Activated CD4-positive, alpha-beta T cell treated with anti-CD3 and anti-CD28 coated beads, Interleukin-2, amount 50 U/mL, for 1 hour (primary cell): ENCODE results near the gene GSG1L.

Experiments
- DNase-seq: peaks from one replicate; pipeline ENCODE4 v3.0.0-alpha.2; 2020

Gene GSG1L

DNA sequence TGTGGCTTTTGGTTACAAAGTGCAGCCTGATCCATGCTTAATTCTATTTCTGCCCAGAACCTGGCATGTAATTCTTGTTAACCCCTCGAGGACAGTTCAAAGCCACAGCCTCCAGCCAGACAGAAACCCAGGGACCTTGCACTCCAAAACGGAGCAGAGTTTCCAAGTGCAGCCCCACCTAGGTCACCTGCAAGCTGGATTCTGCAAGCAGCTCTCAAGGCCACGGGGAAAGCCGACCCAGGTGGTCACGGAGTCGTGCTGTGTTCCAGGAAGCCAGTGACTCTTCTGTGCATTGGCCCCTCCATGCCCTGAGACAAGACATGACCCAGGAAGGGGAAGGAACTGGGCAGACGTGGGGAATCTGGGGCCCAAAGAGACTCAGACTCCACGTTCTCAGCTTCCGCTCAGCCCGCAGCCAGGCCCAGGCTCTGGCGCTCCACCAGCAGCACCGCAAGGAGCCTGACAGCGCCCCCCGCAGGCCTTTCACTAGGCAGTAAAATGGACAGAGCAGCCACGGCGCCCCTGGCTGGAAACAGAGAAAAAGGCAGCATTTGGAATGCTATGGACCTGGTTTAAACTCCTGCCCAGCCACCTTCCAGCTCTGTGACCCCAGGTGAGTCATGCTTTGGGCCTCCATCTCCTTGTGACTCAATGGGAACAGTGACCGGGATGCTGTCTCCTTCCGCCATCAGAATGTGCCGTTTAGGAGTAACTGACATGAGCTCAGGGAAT is 27.3 kb upstream of the GSG1L start:
- no peak for DNase-seq

DNA sequence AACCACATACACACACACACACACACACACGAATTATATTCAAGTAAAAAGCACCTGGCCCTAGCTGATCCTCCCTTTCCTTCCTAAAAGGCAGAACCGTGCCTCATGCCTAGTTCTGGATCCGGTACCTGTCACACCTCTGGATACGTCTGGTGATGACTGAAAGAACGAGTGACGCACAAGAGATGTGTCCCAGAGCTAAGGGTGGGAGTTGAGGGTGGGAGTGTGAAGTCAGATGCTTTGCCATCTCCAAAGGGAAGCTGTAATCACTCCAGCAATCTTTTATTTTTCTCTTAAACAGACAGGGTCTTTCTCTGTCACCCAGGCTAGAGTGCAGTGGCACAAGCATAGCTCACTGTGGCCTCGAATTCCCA is 26.5 kb upstream of the GSG1L start:
- no peak for DNase-seq

DNA sequence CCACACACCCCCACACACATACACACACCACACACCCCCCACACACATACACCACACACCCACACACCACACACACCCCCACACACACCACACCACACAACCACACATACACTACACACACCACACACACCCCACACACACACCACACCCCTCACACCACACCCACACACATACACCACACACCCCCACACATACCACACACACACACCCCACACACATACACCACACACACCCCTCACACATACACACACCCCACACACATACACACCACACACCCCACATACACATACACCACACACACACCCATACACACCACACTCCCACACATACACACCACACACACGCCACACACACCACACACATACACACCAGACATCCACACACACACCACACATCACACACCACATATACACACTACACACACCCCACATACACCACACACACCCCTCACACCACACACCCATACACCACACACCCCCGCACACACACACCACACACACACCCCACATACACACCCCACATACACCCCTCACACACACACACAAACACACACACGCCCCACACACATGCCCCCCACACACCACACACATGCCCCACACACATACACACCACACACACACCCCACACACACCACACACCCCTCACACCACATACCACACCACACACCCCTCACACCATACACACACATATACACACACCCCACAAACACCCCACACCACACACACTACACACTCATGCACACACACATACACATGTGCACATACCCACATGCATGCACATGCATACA is 25.9 kb upstream of the GSG1L start:
- DNase-seq: no peak

DNA sequence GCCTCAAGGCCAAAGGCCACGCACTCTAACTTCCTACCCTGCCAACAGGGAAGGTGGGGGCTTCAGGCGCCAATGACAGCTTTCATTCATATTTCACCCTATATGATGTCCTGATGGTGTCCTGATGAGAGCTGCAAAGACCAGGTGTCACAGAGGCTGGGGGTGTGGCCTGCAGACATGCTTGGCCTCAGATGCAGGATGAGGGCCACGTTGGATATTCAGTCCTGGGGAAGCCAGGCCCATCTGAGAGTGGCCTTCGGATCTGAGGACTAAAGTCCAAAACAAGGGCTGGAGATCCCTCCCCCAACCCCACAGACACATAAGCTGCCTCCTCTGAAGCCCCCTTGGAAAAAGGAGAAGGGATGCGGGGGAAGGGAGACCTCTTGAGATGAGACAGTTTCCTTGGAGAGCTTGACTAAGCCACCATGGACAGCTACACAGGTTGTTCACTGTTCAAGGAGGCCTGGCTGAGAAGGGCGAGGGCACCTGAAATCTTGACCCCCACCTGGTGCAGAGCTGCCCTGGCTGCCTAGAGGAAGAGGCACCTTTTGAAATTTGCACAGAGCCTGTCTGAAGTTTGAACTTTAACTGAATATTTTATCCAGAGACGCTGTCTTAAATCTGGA is 24.3 kb upstream of the GSG1L start:
- no peak for DNase-seq

DNA sequence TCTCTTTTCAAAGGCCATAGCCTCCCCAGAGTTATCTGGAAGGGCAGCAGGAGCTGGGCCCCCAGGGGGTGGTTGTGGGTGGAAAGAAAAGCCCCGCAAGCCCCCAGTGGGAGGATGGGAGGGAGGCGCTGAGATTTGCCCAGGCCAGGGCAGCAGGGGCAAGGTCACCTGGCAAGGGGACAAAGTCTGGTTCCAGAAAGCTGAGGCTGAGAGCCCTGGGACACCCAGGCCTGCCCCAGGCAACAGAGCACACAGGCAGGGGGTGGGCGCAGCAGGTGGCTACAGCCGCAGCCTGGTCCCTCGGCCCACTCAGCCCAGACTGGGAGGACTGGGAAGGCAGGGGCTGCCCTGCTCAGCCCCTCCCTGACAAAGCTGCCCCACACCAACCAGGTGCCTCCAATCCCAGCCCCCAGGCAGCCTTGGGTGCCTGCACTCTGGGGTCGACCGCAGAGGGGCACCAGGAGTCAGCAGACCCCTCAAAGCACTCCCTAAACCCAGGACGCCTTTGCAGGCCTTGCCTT is 23.7 kb upstream of the GSG1L start:
- DNase-seq: no peak

DNA sequence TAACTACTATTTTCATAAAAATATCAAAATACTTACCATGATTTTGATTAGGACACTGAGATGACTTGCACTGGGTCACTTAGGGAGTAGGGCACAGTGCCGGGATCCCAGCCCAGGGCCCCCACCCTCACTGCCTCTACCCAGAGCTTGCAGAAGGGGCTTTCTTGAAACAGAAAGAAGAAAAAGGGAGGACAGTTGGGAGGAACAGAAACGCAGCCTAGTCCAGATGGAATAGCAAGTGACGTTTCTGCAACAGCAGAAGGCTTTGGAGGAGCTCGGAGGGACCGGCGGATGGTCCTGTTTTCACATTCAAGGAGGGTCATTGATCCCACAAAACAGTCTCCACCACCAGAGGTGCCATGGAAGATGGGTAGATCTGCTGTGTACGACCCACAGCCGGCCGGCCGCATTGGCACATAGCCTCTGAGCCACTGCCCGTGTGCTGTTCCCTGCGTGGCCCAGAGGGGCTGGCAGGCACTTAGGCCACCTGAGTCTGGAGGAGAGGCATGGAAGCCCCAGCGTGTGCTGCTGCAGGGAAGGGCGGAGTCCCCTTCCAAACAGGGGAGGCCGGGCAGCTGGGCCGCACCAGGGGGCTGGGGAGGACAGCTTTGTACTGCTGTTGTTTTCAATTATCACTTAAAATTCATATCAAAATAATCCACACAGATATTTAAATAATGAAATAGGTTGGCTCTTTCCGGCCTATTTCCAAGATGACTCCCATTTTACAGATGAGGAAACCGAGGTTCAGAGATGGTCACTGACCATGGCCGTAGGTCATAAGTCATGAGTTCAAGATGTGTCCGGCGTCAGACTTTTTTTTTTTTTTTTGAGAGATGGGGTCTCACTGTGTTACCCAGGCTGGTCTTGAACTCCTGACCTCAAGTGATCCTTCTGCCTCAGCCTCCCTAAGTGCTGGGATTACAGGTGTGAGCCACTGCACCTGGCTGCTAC is 22.9 kb upstream of the GSG1L start:
- no peak for DNase-seq

DNA sequence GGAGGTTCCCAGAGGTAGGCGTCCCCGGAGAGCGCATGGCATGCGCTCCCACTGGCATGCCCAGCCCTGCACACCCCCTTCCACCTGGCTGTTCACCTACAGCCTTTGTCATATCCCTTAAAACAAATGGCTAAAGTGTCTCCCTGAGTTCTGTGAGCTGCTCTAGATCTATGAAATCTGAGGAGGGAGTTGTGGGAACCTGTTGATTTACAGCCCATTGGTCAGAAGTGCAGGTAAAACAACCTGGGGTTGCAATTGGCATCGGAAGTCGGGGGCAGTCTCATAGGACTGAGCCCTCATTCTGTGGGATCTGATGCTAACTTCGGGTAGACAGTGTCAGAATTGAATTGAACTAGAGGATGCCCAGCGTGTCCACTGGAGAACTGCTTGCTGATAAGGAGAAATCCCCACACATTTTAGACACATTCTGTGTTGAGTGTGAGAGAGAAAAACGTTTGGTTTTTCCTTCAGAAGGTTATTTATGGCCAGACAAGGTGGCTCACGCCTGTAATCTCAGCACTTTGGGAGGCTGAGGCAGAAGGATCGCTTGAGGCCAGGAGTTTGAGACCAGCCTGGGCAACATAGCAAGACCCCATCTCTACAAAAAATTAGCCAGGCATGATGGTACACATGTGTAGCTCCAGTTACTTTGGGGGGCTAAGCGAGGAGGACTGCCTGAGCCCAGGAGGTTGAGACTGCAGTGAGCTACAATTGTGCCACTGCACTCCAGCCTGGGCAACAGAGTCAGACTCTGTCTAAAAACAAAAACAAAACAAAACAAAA is 22.1 kb upstream of the GSG1L start:
- DNase-seq: no peak

DNA sequence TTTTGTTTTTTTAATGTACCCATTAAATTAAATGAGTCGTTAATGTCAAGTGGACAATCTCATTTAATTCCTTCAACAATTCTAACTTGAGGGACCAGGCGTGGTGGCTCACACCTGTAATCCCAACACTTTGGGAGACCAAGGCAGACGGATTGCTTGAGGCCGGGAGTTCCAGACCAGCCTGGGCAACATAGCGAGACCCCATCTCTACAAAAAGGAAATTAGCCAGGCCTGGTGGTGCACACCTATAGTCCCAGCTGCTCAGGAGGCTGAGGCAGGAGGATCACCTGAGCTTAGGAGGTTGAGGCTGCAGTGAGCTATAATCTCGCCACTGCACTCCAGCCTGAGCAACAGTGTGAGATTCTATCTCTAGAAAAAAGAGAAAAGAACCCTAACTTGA is 20.7 kb upstream of the GSG1L start:
- no peak for DNase-seq

DNA sequence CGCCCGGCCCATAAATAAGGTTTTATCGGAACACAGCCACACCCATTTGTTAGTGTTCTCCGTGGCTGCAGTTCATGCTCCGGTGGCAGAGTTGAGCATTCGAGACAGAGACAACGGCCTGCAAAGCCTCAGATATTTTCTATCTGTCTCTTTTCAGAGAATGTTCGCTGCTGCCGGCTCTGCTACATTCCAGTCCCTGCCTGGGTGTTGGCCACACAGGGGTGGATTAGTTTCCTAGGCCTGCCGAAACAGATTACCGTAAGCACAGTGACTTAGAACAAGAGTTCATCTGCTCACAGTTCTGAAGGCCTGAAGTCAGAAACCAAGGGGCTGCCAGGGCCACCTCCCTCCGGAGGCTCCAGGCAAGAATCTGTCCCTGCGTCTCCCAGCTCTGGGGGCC is 19.1 kb upstream of the GSG1L start:
- DNase-seq: no peak

DNA sequence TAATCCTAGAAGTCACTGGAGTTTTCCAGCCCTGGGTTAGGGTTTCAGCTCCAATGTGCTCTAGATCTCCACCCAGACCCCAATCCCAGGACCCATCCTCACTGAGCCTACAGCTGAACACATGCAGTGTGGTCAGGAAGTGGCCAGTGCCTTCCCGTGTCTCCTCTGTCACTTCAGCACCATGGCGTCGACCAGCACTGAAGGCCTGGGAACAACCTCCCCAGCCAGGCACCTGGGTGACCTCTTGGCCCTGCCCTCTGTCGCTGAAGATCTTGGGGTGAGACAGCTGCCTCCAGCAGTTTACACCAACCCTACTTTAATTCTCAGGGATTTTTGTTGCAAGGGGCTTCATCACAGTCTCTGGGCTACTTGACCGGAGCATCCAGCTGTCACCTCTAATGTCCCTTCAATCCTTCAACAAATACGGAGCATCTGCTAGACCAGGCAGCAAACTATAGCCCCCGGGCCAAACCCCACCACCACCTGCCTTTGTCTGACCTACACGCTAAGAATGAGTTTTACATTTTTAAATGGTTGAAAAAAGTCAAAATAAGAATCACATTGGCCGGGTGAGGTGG is 18.0 kb upstream of the GSG1L start:
- no peak for DNase-seq

DNA sequence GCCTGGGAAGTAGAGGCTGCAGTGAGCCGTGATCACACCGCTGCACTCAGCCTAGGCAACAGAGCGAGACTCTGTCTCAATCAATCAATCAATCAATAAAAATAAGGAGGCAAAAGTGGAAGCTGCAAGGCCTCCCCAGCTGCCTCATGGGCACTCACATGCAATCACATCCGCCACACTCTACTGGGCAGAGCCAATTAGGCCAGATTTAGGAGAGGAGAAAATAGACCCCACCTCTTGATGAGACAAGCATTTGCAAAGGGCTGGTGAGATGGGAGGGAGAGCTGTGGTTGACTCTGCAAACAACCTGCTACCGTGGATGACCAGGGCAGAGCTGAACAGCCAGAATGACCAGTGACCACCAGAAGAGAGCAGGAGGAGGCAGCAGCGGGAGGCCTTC is 14.7 kb upstream of the GSG1L start:
- no peak for DNase-seq

DNA sequence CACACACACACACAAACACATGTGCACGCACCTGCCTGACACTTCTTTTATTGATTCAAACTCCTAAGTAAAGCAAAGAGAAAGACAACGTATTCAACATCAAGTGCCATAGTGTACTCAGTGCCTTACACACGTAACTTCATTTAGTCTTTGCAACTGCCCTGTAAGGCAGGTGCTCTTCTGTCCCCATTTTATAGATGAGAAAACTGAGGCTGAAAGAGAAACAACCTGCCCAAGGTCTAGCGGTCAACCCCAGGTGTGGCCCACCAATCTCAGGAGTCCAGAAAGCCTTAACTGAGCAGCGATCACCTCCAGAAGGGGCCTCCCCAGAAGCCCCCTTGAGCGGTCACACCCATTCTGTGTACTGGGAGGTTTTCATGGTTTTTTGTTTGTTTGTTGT is 10.3 kb upstream of the GSG1L start:
- no peak for DNase-seq

DNA sequence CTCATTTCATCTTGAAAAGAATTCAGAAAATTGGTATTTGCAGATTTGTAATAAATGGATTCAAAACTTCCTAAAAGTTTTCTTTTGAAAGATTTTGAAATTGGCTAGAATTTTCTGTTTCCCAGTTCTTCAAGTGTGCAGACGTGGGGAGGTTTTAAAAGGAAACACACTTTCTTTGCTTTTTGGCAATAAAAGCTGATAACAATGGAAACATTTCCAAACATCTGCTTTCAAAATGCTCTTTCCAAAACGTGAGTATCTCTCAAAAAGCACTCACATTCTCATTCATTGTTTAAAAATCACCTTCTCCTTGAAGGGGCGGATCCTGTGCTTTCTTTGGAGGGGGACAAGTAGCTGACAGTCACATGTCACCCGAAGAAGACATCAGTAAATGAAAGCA is 8.6 kb upstream of the GSG1L start:
- no peak for DNase-seq

DNA sequence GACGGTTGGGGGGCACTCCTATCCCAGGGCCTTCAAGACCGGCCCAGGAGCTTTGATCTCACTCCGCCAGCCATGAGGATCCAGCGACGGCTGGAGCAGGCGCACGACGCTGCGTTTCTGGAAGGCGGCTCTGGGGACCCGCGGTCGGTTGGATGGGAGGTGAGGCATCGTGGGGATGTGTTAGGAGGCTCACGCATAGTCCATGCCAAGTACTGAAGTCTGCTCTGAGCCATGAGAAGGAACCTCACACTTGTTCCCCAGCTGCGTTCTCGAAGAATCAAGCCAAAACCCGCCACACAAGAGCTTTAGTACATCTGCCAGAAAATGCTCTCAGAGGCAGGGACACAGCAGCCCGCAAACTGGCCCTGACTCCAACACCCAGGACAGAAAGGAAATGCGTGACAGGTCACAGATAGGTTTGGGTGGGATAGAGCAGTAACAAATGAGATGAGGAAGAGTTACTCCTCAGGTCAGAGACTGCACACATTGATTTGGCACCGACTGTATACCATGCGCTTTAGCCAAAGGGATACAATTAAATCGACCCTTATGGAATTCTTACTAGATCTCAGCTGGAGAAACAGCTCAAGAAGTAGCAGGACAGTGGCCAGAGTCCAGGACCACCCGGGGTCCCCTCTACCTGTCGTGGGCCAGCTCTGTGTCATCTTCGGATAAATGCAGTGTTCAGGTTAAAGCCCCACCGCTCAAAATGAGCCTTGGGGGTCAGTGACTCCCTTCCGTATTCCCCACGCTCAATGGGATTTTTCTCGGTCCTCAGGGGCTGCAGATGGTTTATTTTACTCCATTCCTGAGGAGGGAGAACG is 6.7 kb upstream of the GSG1L start:
- no peak for DNase-seq

DNA sequence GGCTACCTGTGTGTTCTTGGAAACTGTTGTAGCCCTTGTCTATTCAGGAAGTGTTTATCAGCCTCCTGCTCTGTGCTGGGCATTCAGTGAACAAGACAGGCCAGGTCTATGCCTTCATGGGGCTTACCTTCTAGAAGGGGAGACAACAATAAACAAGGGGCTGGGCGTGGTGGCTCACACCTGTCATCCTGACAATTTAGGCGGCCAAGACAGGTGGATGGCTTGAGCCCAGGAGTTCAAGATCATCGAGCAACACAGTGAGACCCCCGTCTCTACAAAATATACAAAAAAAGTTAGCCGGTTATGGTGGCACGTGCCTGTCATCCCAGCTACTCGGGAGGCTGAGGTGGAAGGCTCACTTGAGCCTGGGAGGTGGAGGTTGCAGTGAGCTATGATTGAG is 5.5 kb upstream of the GSG1L start:
- DNase-seq: no peak

DNA sequence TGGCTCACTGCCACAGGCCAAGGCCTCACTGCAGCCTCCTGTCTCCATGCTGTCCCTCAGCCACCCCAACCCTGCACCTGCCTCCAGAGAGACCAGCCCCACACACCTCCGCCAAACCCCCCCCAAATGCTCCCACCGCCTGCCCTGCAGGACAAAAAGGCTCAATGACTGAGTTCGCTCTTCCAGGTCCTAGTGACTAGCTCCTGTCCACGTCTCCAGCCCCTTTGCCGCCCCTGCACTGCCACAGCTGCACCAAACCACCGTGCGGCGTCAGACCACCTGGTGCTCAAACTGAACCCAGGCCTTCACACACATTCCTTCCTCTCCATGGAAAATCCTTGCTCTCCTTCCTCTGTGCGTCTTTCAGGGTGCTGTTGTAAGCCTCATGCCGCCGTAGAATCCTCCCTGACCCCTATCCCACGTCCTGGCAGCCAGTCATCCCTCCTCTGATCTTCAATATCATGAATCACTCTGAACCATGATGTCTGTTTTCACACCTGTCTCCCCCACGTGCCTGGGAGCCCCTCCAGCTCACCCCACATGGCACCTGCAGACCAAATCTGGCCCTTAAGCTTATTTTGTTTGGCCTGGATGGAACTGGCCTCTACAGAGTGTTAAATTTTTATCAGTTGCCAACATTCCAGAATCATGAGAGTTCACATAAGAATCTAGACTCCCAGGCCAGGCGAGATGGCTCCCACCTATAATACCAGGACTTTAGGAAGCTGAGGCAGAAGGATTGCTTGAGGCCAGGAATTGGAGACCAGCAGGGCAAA is 4.3 kb upstream of the GSG1L start:
- DNase-seq: no peak

DNA sequence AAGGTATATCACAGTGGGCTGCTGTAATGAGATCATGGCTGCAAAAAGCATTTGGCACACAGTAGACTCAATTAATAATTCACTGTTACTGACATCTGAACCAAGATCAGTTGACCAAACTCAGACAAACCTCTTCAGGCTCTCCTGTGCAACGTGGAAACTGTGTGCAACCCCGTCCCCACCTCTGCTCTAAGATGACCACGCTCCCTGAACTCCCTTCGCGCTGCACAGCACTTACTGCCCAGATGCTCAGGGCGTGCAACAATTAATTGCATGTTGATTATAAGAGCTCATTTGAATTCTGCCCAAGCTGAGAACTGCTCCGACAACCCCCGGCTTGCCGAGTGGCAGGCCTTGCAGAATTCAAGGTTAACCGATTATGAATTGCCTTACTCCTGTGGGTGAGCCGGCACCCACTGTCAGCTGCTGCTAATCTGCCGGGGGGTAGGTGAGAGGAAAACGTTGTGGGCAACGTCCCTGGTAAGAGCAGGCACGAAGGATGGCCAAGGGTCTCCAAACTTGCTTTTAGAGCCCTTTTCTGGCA is 1.3 kb upstream of the GSG1L start:
- no peak for DNase-seq

DNA sequence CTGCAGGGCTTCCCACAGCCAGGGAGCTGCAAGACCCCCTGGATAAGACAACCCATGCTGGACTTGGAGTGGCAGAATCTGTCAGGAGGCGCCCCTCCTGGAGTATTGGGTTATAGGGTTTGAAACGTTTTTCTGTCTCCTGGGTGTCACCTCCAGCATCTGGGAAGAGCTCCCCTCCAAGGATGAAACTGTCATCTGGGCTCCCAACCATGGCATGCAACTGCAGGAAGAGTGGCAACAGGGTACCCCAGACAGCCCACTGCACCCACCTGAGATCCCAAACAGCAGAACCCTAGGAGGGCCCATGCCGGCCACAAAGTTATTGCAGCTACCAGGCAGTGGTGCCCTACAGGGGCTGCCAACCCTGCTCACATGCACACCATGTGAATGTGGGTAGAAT is 636 bp upstream of the GSG1L start:
- DNase-seq: no peak

DNA sequence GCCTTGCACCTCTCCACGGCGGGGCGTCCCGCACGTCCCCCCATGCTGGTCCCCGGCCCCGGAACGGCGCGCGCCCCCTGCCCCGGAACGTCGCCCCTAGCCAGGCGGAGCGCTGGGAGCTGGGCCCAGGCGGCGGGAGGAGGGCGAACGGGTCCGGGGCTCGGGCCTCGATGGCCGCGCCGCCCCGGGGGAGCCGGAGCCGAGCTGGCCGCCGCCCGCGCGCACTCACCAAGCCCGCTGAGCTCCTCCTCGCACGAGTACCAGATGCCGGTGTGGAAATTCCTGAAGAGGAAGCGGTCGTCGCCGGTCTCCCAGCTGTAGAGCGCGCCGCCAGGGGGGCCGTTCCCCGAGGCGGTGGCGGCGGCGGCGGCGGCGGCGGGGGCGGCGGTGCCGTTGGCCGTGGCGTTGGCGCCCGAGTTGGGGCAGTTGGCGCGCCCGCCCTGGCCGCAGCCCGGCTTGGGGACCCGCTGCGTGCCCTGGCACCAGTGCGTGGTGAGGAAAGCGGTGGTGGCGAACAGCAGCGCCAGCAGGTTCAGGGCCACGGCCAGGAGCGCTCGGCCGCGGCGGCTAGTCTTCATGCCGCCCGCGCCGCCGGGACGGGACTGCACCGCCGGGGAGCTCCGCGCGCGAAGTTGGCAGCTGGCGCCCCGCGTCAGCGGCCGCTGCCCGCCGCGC is 530 bp downstream of the GSG1L start:
- DNase-seq: no peak
